Heart left ventricle (tissue), 16 donors: ENCODE data around the gene VGLL4. TPM values are rescaled to one million over a fixed set of nuclear protein-coding genes. Genes with fewer than 3 reads are reported as not detected.

Experiments
- ATAC-seq, 4 donors: fragments of 200-7000 bp; cut with Tn5 transposase; one replicate each; pipeline ENCODE4 v1.9.1; 2020 to 2022; ENCODE audit warnings: moderate library complexity in 4 of 4, mild to moderate bottlenecking in 3 of 4, moderate number of reproducible peaks in 1 of 4
- DNase-seq, 5 donors: peaks; one replicate each; pipeline ENCODE4 v3.0.0-alpha.2; 2020
- H3K27ac ChIP-seq, 12 donors: fragments of 200-600 bp; sonication (generic) in 4 of 12; one replicate each; pipeline versions ENCODE4 v1.5.0 to v1.8.0; 2016 to 2022; ENCODE audit warnings: mild to moderate bottlenecking in 2 of 12
- H3K27me3 ChIP-seq, 9 donors: fragments of 200-600 bp; sonication (generic) in 2 of 9; one replicate each; pipeline versions ENCODE4 v1.5.1 to v1.8.0; 2016 to 2022; ENCODE audit warnings: mild to moderate bottlenecking in 3 of 9
- H3K36me3 ChIP-seq, 9 donors: fragments of 200-600 bp; sonication (generic) in 2 of 9; one replicate each; pipeline versions ENCODE4 v1.5.0 to v1.8.0; 2018 to 2022; ENCODE audit warnings: mild to moderate bottlenecking in 2 of 9
- H3K4me1 ChIP-seq, 12 donors: fragments of 200-600 bp; sonication (generic) in 4 of 12; one replicate each; pipeline versions ENCODE4 v1.5.0 to v1.8.0; 2016 to 2022; ENCODE audit warnings: mild to moderate bottlenecking in 3 of 12
- H3K4me3 ChIP-seq, 12 donors: fragments of 200-600 bp; sonication (generic) in 4 of 12; one replicate each; pipeline versions ENCODE4 v1.5.0 to v1.8.0; 2017 to 2022; ENCODE audit warnings: mild to moderate bottlenecking in 9 of 12, moderate library complexity in 4 of 12
- H3K9me3 ChIP-seq, 12 donors: fragments of 200-600 bp; sonication (generic) in 4 of 12; one replicate each; pipeline versions ENCODE4 v1.5.0 to v1.8.0; 2016 to 2022; ENCODE audit warnings: mild to moderate bottlenecking in 1 of 12
- POLR2A ChIP-seq, 2 donors: fragments of 450-650 bp; IDR thresholded peaks; one replicate each; pipeline ENCODE4 v1.6.1; 2017; ENCODE audit warnings: antibody characterized with exemption in 2 of 2, mild to moderate bottlenecking in 2 of 2, moderate library complexity in 2 of 2
- WGBS, 4 donors: extraction: QIAGEN DNeasy Blood & Tissue Kit in 2 of 4; methylation state at CpG; one replicate each; pipeline versions ENCODE4 v1.1.5 to v1.1.7; 2013 to 2018; 5-methylcytosine and 5-hydroxymethylcytosine counted together
- intact Hi-C, 10 donors: fragments of 100-400 bp; cut with DNase I; formaldehyde crosslinking; loops; one replicate each; pipeline versions ENCODE4 v1.11.1 to v1.14.2; 2022
- polyA plus RNA-seq, 2 donors: library from polyadenylated mRNA; stranded (reverse); fragments of 200-250 nt; gene quantifications; one replicate each; pipeline ENCODE4 v1.2.3, GENCODE V29; 2013
- total RNA-seq, 9 donors: library from RNA; depleted of rRNA in 2 of 9; stranded (reverse); fragments of >200 nt in 2 of 9; fragmentation: NEBNext Ultra II Directional in 3 of 9; extraction: Animal tissue kit (Norgen Biotek cat#: 25700) in 3 of 9; gene quantifications; one replicate each; pipeline versions ENCODE4 v1.1.0 to v1.2.4, GENCODE V29; 2016 to 2023
- TF ChIP-seq, protein P1 (sequence below), 12 donors: fragments of 200-600 bp; sonication (generic) in 4 of 12; IDR thresholded peaks; one replicate each; pipeline versions ENCODE4 v1.5.0 to v1.8.0; 2018 to 2022; ENCODE audit warnings: antibody characterized with exemption in 12 of 12, mild to moderate bottlenecking in 5 of 12
- donor health status: ischemic (EF 13 %, LVEDD 7.1; RV severe dilation, severe dysfunction).
- donor health status: healthy with polysubstance abuse.
- donor health status: DM: no; HTN: yes; CAD: no.
- donor health status: DM: no; HTN: no; CAD: no.
- donor health status: ischemic (EF 25% LVEDD 6.9; RV normal size, moderate dysfunction).
- donor health status: ischemic (EF 25% LVEDD 5.7; RV mildly dilated, moderate dysfunction).
- donor health status: healthy.
- donor health status: DM: yes; HTN: yes; CAD: no.
- donor health status: ischemic (EF 35%, LVEDD 5.7; RV mildly dilated, moderate dysfunction).
- donor health status: nonischemic (EF 11% LVEDD 7.7; RV severe dilation, severe dysfunction).
- donor health status: DM: yes; HTN: yes; CAD: no.
- donor health status: PGD.
- donor health status: ischemic (EF 29% LVEDD 5.4; RV normal size, mild dysfunction).
- donor health status: nonischemic (EF 23%, LVEDD 6.1; RV moderate dilation, normal function).

The VGLL4 gene
- total and polyA plus RNA-seq, 11 donors, result 24.0 to 40.4 (median 27.0) TPM

DNA sequence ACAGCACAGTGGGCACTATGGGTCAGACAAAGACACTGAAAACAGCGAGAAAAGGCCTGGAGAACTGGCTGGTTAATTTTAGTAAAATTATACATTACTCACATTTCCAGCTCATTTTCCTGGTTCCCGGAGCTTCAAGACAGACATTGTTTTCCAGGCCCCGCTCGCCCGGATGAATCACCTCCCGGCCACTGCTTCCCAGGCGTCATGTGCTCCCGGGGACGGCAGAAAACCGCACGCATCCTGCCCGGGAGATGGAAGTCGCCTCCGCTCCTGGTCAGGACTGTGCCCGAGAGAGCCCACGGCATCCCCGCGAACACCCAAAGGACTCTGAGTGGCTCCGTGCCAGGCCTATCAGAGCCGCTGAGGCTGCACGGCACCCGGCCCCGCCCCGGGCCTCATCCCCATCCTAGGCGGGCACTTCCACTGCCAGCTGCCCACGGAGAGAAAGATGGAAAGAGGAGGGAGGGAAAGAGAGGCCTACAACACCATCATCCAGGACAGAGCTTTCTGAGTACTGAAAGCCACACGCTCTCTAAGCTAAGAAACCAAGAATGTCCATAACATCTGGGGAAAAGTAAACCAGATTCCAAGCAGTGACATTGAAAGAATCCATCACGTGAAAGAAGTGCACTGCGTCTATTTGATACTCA is 75.1 kb downstream of the VGLL4 start:
- ATAC-seq (peak; percentile 37 to 76 (median 68)), DNase-seq (peak; percentile 79 to 90 (median 81))
- TF ChIP-seq, protein P1, sequence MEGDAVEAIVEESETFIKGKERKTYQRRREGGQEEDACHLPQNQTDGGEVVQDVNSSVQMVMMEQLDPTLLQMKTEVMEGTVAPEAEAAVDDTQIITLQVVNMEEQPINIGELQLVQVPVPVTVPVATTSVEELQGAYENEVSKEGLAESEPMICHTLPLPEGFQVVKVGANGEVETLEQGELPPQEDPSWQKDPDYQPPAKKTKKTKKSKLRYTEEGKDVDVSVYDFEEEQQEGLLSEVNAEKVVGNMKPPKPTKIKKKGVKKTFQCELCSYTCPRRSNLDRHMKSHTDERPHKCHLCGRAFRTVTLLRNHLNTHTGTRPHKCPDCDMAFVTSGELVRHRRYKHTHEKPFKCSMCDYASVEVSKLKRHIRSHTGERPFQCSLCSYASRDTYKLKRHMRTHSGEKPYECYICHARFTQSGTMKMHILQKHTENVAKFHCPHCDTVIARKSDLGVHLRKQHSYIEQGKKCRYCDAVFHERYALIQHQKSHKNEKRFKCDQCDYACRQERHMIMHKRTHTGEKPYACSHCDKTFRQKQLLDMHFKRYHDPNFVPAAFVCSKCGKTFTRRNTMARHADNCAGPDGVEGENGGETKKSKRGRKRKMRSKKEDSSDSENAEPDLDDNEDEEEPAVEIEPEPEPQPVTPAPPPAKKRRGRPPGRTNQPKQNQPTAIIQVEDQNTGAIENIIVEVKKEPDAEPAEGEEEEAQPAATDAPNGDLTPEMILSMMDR (IDR thresholded peaks at IDR 0.05), result no peak
- TF ChIP-seq POLR2A (IDR thresholded peaks at IDR 0.05), result no peak
- WGBS, 4 donors, result 23 to 36% (median 30%) methylated on average over 25 to 29 of the region's 29 CpGs
- H3K27ac ChIP-seq, result peak overlapping the region; percentile 18 to 96 (median 86)
- no peaks in the 10 kb centered on the region for H3K9me3 ChIP-seq
- H3K4me1 ChIP-seq, result peaks cover 9 to 82% (median 59%) of the 10 kb centered on the region in 12 donors
- intact Hi-C loops, result loop anchor here in 8 of 10 donors (2.0 to 10.0 kb wide), 6 partner anchors 34 to 184 kb away; partner anchors contain the start of gene VGLL4 (in 6 of the 8)
- H3K27me3 ChIP-seq, result no peaks in the 10 kb centered on the region
- H3K4me3 ChIP-seq, result peak overlapping the region in 9 of 12 donors; percentile 22 to 48 (median 32)
- peaks cover 0 to 41% (median 18%) of the 10 kb centered on the region in 9 donors for H3K36me3 ChIP-seq

GRCh38 chr3:11567516-11568467 is 75.9 kb downstream of the VGLL4 start:
- Histone ChIP-seq H3K36me3 (peaks cover 0 to 49% (median 26%) of the 10 kb centered on the region in 9 donors), H3K4me1 (peaks cover 9 to 86% (median 66%) of the 10 kb centered on the region in 12 donors), H3K9me3 (no peaks in the 10 kb centered on the region), H3K27me3 (no peaks in the 10 kb centered on the region), H3K27ac (peak overlapping the region; percentile 18 to 96 (median 86)), H3K4me3 (peak overlapping the region in 8 of 12 donors; percentile 24 to 48 (median 33))
- 82 to 85% (median 84%) methylated on average over 21 to 27 of the region's 27 CpGs for WGBS, 4 donors
- DNase-seq (no peak), ATAC-seq (peak in 2 of 4 donors; percentile 4 to 7)
- intact Hi-C loops, result loop anchor here in 8 of 10 donors (2.0 to 10.0 kb wide), 6 partner anchors 35 to 183 kb away; partner anchors contain the start of gene VGLL4 (in 6 of the 8)
- TF ChIP-seq, protein P1 (IDR thresholded peaks at IDR 0.05), result no peak
- TF ChIP-seq POLR2A (IDR thresholded peaks at IDR 0.05), result no peak

GRCh38 chr3:11566916-11567315 is 76.8 kb downstream of the VGLL4 start:
- H3K4me1 ChIP-seq, result peaks cover 9 to 95% (median 75%) of the 10 kb centered on the region in 12 donors
- H3K27ac ChIP-seq, result peak overlapping the region in 6 of 12 donors; percentile 74 to 96 (median 88)
- 86 to 91% (median 88%) methylated on average over 15 to 17 of the region's 17 CpGs for WGBS, 4 donors
- H3K9me3 ChIP-seq, result no peaks in the 10 kb centered on the region
- TF ChIP-seq POLR2A (IDR thresholded peaks at IDR 0.05), result no peak
- TF ChIP-seq, protein P1 (IDR thresholded peaks at IDR 0.05), result no peak
- peaks cover 0 to 51% (median 30%) of the 10 kb centered on the region in 9 donors for H3K36me3 ChIP-seq
- intact Hi-C loops, result loop anchor here in 7 of 10 donors (5.0 to 10.0 kb wide), 5 partner anchors 35 to 182 kb away; partner anchors contain the start of gene VGLL4 (in 5 of the 7)
- H3K27me3 ChIP-seq, result no peaks in the 10 kb centered on the region
- ATAC-seq (no peak), DNase-seq (no peak)
- no peak overlapping the region for H3K4me3 ChIP-seq
